K562 (cell line): ENCODE measurements around the gene CLPSL1.

Source experiments
- BCL6 ChIP-seq: fragments of 250-450 bp; sonication (Bioruptor Pico); IDR thresholded peaks from 2 replicates; pipeline ENCODE4 v1.4.0; 2020
- GABPA ChIP-seq: fragments of 200-800 bp; sonication (Bioruptor generic); conservative IDR thresholded peaks from 2 replicates; pipeline ENCODE4 v1.6.1; 2016; ENCODE audit warnings: low read depth, missing genetic modification characterization, missing compliant biosample characterization
- HMG20A ChIP-seq: fragments of 450-650 bp; formaldehyde crosslinking; conservative IDR thresholded peaks from 2 replicates; pipeline ENCODE4 v1.4.0; 2020; ENCODE audit warnings: mild to moderate bottlenecking, mixed read lengths
- MAZ ChIP-seq, 2 experiments: fragments of 450-650 bp in 1 of 2; sonication (generic) in 1 of 2; formaldehyde crosslinking; IDR thresholded peaks in 1 of 2; conservative IDR thresholded peaks in 1 of 2; 2 replicates each; pipeline versions ENCODE4 v1.4.0 to v1.5.0; 2020; ENCODE audit warnings: mild to moderate bottlenecking in 1 of 2, missing genetic modification reagents in 1 of 2
- NCOA1 ChIP-seq: fragments of 450-650 bp; IDR thresholded peaks from 2 replicates; pipeline ENCODE4 v1.6.1; 2016; ENCODE audit warnings: low read depth
- RAD51 ChIP-seq: fragments of 450-650 bp; IDR thresholded peaks from 2 replicates; pipeline ENCODE4 v1.7.1; 2016; ENCODE audit warnings: low read depth, mild to moderate bottlenecking, borderline replicate concordance
- SRF ChIP-seq, 2 experiments: fragments of 250-450, 450-650 bp in 1 of 2; sonication (Bioruptor Pico) in 1 of 2; sonication (generic) in 1 of 2; formaldehyde crosslinking; IDR thresholded peaks; 2 replicates each; pipeline versions ENCODE4 v1.5.0 to v1.5.1; 2020 to 2022; ENCODE audit warnings: mild to moderate bottlenecking in 1 of 2, missing genetic modification reagents in 1 of 2
- TBP ChIP-seq: optimal IDR thresholded peaks from 2 replicates; pipeline ENCODE3; 2011; ENCODE audit warnings: low read depth, low read length, improper control_type of control experiment
- ZFX ChIP-seq: sonication (generic); formaldehyde crosslinking; IDR thresholded peaks from 2 replicates; pipeline ENCODE4 v1.8.0; 2022; ENCODE audit warnings: mild to moderate bottlenecking, missing genetic modification reagents, moderate library complexity
- TF ChIP-seq, protein P1 (sequence below), 3 experiments: IDR thresholded peaks in 2 of 3; conservative IDR thresholded peaks in 1 of 3; 2 replicates each; pipeline ENCODE4 v1.5.1; 2011 to 2012; ENCODE audit warnings: low read length in 3 of 3, mild to moderate bottlenecking in 3 of 3, control low read depth in 2 of 3, improper control_type of control experiment in 1 of 3, inconsistent platforms in 1 of 3, low read depth in 1 of 3, mixed read lengths in 1 of 3, moderate library complexity in 1 of 3; ENCODE audit not compliant: insufficient read depth in 2 of 3
- TF ChIP-seq, protein P2 (sequence below): sonication (generic); formaldehyde crosslinking; IDR thresholded peaks from 2 replicates; pipeline ENCODE4 v1.8.1; 2022; ENCODE audit warnings: missing genetic modification reagents

DNA sequence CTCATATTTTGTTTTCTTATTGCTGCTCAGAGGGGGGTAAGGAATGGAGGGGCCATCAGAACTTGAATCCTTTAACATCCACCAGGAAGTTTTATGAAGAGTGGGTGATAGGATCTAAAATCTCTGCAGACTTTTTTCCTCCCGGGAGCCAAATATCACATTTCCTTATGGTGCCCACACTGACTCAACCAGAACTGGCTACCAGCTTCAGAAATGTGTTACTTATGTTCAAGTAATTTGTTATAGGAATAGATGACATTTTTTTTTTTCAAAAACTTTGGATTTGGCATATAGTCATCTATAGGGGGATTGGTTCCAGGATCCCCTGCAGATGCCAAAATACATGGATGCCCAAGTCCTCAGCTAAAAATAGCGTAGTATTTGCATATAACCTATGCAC lies 42.8 kb downstream of the CLPSL1 start:
- TF ChIP-seq SRF (CRISPR knock-in tag; IDR thresholded peaks at IDR 0.05): no peak
- TF ChIP-seq HMG20A (CRISPR knock-in tag): no peak
- TF ChIP-seq GABPA (tag): no peak
- TF ChIP-seq TBP: no peak
- TF ChIP-seq, protein P1, sequence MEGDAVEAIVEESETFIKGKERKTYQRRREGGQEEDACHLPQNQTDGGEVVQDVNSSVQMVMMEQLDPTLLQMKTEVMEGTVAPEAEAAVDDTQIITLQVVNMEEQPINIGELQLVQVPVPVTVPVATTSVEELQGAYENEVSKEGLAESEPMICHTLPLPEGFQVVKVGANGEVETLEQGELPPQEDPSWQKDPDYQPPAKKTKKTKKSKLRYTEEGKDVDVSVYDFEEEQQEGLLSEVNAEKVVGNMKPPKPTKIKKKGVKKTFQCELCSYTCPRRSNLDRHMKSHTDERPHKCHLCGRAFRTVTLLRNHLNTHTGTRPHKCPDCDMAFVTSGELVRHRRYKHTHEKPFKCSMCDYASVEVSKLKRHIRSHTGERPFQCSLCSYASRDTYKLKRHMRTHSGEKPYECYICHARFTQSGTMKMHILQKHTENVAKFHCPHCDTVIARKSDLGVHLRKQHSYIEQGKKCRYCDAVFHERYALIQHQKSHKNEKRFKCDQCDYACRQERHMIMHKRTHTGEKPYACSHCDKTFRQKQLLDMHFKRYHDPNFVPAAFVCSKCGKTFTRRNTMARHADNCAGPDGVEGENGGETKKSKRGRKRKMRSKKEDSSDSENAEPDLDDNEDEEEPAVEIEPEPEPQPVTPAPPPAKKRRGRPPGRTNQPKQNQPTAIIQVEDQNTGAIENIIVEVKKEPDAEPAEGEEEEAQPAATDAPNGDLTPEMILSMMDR (IDR thresholded peaks at IDR 0.05 in 2 of 3, conservative IDR thresholded peaks at IDR 0.05 in 1 of 3; ENCODE audit: insufficient read depth in 2 of 3, low read depth in 1 of 3, low read length in 3 of 3): no peak
- no peak for TF ChIP-seq RAD51
- no peak for TF ChIP-seq MAZ (CRISPR knock-in tag; conservative IDR thresholded peaks at IDR 0.05 in 1 of 2, IDR thresholded peaks at IDR 0.05 in 1 of 2)
- TF ChIP-seq NCOA1: no peak
- TF ChIP-seq ZFX (CRISPR knock-in tag): no peak
- TF ChIP-seq, protein P2, sequence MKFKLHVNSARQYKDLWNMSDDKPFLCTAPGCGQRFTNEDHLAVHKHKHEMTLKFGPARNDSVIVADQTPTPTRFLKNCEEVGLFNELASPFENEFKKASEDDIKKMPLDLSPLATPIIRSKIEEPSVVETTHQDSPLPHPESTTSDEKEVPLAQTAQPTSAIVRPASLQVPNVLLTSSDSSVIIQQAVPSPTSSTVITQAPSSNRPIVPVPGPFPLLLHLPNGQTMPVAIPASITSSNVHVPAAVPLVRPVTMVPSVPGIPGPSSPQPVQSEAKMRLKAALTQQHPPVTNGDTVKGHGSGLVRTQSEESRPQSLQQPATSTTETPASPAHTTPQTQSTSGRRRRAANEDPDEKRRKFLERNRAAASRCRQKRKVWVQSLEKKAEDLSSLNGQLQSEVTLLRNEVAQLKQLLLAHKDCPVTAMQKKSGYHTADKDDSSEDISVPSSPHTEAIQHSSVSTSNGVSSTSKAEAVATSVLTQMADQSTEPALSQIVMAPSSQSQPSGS (CRISPR knock-in tag): no peak
- TF ChIP-seq BCL6 (CRISPR knock-in tag): no peak
